Hepatocyte (in vitro differentiated cells): Measurements from ENCODE around the gene POU6F2.

Experiments used
- CTCF ChIP-seq: fragments of 200-600 bp; sonication (generic); IDR thresholded peaks from 2 replicates; pipeline ENCODE4 v1.5.1; 2016; ENCODE audit warnings: antibody characterized with exemption, mild to moderate bottlenecking; ENCODE audit not compliant: poor library complexity
- EZH2 ChIP-seq: fragments of 200-600 bp; sonication (generic); IDR thresholded peaks from 2 replicates; pipeline ENCODE4 v1.6.1; 2016; ENCODE audit warnings: antibody characterized with exemption, mild to moderate bottlenecking, borderline replicate concordance
- EZH2phosphoT487 ChIP-seq: fragments of 200-600 bp; sonication (generic); IDR thresholded peaks from one replicate; pipeline ENCODE4 v1.6.1; 2018; ENCODE audit warnings: antibody characterized with exemption, mild to moderate bottlenecking, low read depth, moderate library complexity; ENCODE audit not compliant: unreplicated experiment, severe bottlenecking

- TF ChIP-seq EZH2 (no peak), EZH2phosphoT487 (no peak), CTCF (no peak)
Measured at GRCh38 chr7:39463252-39463651, 485.5 kb downstream of the POU6F2 start.
